GM23338 (cell line): Measurements from ENCODE around the gene CELF2. TPM values are rescaled to one million over a fixed set of nuclear protein-coding genes. Genes with fewer than 3 reads are reported as not detected.

Source experiments
- ATAC-seq: fragments of 200-7000 bp; cut with Tn5 transposase; 3 replicates; pipeline ENCODE4 v1.9.1; 2020
- DNase-seq: peaks from one replicate; pipeline ENCODE4 v3.0.0-alpha.2; 2015; ENCODE audit warnings: low spot score
- H2AFZ ChIP-seq: fragments of 200-600 bp; sonication (generic); 2 replicates; pipeline ENCODE4 v1.8.0; 2016; ENCODE audit warnings: antibody characterized with exemption, mild to moderate bottlenecking, moderate library complexity
- H3F3A ChIP-seq: fragments of 200-600 bp; sonication (generic); replicated peaks from 2 replicates; pipeline ENCODE4 v1.8.0; 2017; ENCODE audit warnings: antibody characterized with exemption, mixed run types, low read depth
- H3K27ac ChIP-seq: fragments of 200-600 bp; sonication (generic); 2 replicates; pipeline ENCODE4 v1.6.1; 2016; ENCODE audit warnings: low read depth
- H3K27me3 ChIP-seq: fragments of 200-600 bp; sonication (generic); 2 replicates; pipeline ENCODE4 v1.8.0; 2016; ENCODE audit warnings: mild to moderate bottlenecking, mixed run types, moderate library complexity; ENCODE audit not compliant: insufficient read depth
- H3K36me3 ChIP-seq: fragments of 200-600 bp; sonication (generic); 2 replicates; pipeline ENCODE4 v1.8.0; 2016; ENCODE audit warnings: mild to moderate bottlenecking; ENCODE audit not compliant: insufficient read depth
- H3K4me1 ChIP-seq: fragments of 200-600 bp; sonication (generic); 2 replicates; pipeline ENCODE4 v1.8.0; 2016; ENCODE audit warnings: mild to moderate bottlenecking, moderate library complexity; ENCODE audit not compliant: insufficient read depth
- H3K4me2 ChIP-seq: fragments of 200-600 bp; sonication (generic); 2 replicates; pipeline ENCODE4 v1.7.1; 2017; ENCODE audit warnings: mixed run types
- H3K4me3 ChIP-seq: fragments of 200-600 bp; sonication (generic); 2 replicates; pipeline ENCODE4 v1.6.1; 2016; ENCODE audit warnings: mixed run types
- H3K79me2 ChIP-seq: fragments of 200-600 bp; sonication (generic); replicated peaks from 2 replicates; pipeline ENCODE4 v1.8.0; 2017; ENCODE audit warnings: mild to moderate bottlenecking; ENCODE audit not compliant: insufficient read depth
- H3K9me2 ChIP-seq: fragments of 200-600 bp; sonication (generic); 2 replicates; pipeline ENCODE4 v1.8.0; 2017; ENCODE audit not compliant: insufficient read depth
- H4K20me1 ChIP-seq: fragments of 200-600 bp; sonication (generic); replicated peaks from 2 replicates; pipeline ENCODE4 v1.8.0; 2017; ENCODE audit warnings: mild to moderate bottlenecking; ENCODE audit not compliant: insufficient read depth
- H3K27ac Mint-ChIP-seq: 2 replicates; pipeline ENCODE4 v1.8.0; 2020; ENCODE audit warnings: inconsistent platforms, mild to moderate bottlenecking, moderate library complexity, mixed read lengths
- H3K27me3 Mint-ChIP-seq: 3 replicates; pipeline ENCODE4 v1.8.0; 2022; ENCODE audit warnings: low read depth, mild to moderate bottlenecking, moderate library complexity, mixed read lengths, inconsistent platforms; ENCODE audit not compliant: insufficient read depth, poor library complexity
- H3K36me3 Mint-ChIP-seq: 3 replicates; pipeline ENCODE4 v1.8.0; 2021; ENCODE audit warnings: low read depth, mild to moderate bottlenecking, inconsistent platforms, moderate library complexity, mixed read lengths
- H3K4me1 Mint-ChIP-seq: 3 replicates; pipeline ENCODE4 v1.8.0; 2020; ENCODE audit warnings: mild to moderate bottlenecking, inconsistent platforms, mixed read lengths
- H3K4me3 Mint-ChIP-seq: 3 replicates; pipeline ENCODE4 v1.8.0; 2021; ENCODE audit warnings: moderate library complexity, mild to moderate bottlenecking, inconsistent platforms, mixed read lengths
- H3K9me3 Mint-ChIP-seq: 3 replicates; pipeline ENCODE4 v1.8.0; 2020; ENCODE audit warnings: moderate library complexity, mild to moderate bottlenecking, inconsistent platforms, mixed read lengths
- CREB1 ChIP-seq: fragments of 250-450 bp; sonication (Bioruptor Pico); IDR thresholded peaks from 2 replicates; pipeline ENCODE4 v1.5.0; 2020; ENCODE audit warnings: low read depth, mild to moderate bottlenecking, moderate library complexity
- EZH2 ChIP-seq: fragments of 200-600 bp; sonication (generic); IDR thresholded peaks from one replicate; pipeline ENCODE4 v1.8.0; 2017; ENCODE audit warnings: antibody characterized with exemption, mild to moderate bottlenecking, low read depth; ENCODE audit not compliant: unreplicated experiment
- EZH2phosphoT487 ChIP-seq: fragments of 200-600 bp; sonication (generic); IDR thresholded peaks from one replicate; pipeline ENCODE4 v1.8.1; 2018; ENCODE audit warnings: antibody characterized with exemption; ENCODE audit not compliant: unreplicated experiment
- JUNB ChIP-seq: IDR thresholded peaks from one replicate; pipeline ENCODE4 v1.6.1; 2016; ENCODE audit warnings: antibody characterized with exemption; ENCODE audit not compliant: unreplicated experiment
- NANOG ChIP-seq: IDR thresholded peaks from 2 replicates; pipeline ENCODE4 v1.6.1; 2016; ENCODE audit warnings: antibody characterized with exemption, borderline replicate concordance
- POLR2AphosphoS5 ChIP-seq: IDR thresholded peaks from 2 replicates; pipeline ENCODE4 v1.6.1; 2016; ENCODE audit warnings: antibody characterized with exemption, low read depth
- STAT1 ChIP-seq: IDR thresholded peaks from one replicate; pipeline ENCODE4 v1.6.1; 2016; ENCODE audit warnings: antibody characterized with exemption; ENCODE audit not compliant: unreplicated experiment
- ZNF114 ChIP-seq: fragments of 250-450 bp; sonication (Bioruptor Pico); IDR thresholded peaks from 2 replicates; pipeline ENCODE4 v1.5.0; 2020; ENCODE audit warnings: mild to moderate bottlenecking, moderate library complexity
- ZNF331 ChIP-seq: fragments of 250-450 bp; sonication (Bioruptor Pico); IDR thresholded peaks from 2 replicates; pipeline ENCODE4 v1.5.0; 2020; ENCODE audit warnings: low read depth, mild to moderate bottlenecking, moderate library complexity
- polyA plus RNA-seq: library from polyadenylated mRNA; unstranded; fragments of >200 nt; fragmentation: Nextera tagmentation; extraction: Ambion mirVana; gene quantifications from 2 replicates; pipeline ENCODE4 v1.2.1, GENCODE V29; 2016
- total RNA-seq: library from RNA; depleted of rRNA; stranded (reverse); fragments of >200 nt; shearing (Covaris generic); gene quantifications from 2 replicates; pipeline ENCODE4 v1.2.3, GENCODE V29; 2014
- TF ChIP-seq, protein P1 (sequence below): IDR thresholded peaks from 2 replicates; pipeline ENCODE4 v1.6.1; 2016; ENCODE audit warnings: antibody characterized with exemption
- TF ChIP-seq, protein P2 (sequence below): IDR thresholded peaks from one replicate; pipeline ENCODE4 v1.6.1; 2018; ENCODE audit warnings: antibody characterized with exemption; ENCODE audit not compliant: unreplicated experiment
- TF ChIP-seq, protein P3 (sequence below), 2 experiments: fragments of 200-600 bp in 1 of 2; sonication (generic) in 1 of 2; conservative IDR thresholded peaks; 2 replicates each; pipeline versions ENCODE4 v1.5.1 to v1.6.1; 2016 to 2017; ENCODE audit warnings: antibody characterized with exemption in 2 of 2, low read depth in 2 of 2, mild to moderate bottlenecking in 2 of 2, moderate library complexity in 1 of 2
- TF ChIP-seq, protein P4 (sequence below): fragments of 250-450 bp; sonication (Bioruptor Pico); IDR thresholded peaks from 2 replicates; pipeline ENCODE4 v1.5.0; 2020; ENCODE audit warnings: mild to moderate bottlenecking, moderate library complexity

Gene CELF2
- total and polyA plus RNA-seq, 2 experiments from 2014 or later = 18.1 to 22.5 TPM

DNA sequence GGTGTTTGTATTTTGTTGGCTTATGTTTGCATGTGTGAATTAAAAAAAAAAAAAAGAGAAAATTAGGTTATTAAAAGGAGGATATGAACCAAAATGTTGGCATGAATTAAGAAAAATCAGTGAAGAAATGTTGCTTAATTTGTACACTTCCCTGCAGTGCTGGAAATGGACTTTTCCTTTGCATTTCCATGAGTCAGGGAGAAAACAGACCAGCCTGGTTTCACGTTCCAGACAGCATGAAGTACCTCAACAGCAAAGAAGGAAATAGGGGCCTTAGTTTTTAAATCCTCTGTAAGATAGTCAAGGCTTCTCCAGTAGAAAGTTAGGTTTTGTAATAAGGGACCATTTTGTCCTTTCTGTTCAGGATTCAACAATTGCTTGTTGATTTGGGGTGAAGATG is 159.7 kb downstream of the CELF2 start:
- H3K27ac ChIP-seq = no peak overlapping the region
- Mint-ChIP-seq H3K4me1 (peaks cover 4% of the 10 kb centered on the region; the same call in 2 of the 3 replicates), H3K9me3 (no peaks in the 10 kb centered on the region), H3K27ac (no peak overlapping the region), H3K27me3 (peaks cover 6% of the 10 kb centered on the region), H3K4me3 (no peak overlapping the region), H3K36me3 (no peaks in the 10 kb centered on the region)
- H2AFZ ChIP-seq = no peak overlapping the region
- no peaks in the 10 kb centered on the region for H3K27me3 ChIP-seq
- H3K9me2 ChIP-seq = no peaks in the 10 kb centered on the region; the same call in 1 of the 2 replicates
- TF ChIP-seq ZNF114 (CRISPR knock-in tag) (no peak), STAT1 (no peak), CREB1 (no peak), POLR2AphosphoS5 (no peak), JUNB (no peak), NANOG (no peak), EZH2phosphoT487 (no peak), EZH2 (no peak), ZNF331 (CRISPR knock-in tag) (no peak)
- TF ChIP-seq, protein P1, sequence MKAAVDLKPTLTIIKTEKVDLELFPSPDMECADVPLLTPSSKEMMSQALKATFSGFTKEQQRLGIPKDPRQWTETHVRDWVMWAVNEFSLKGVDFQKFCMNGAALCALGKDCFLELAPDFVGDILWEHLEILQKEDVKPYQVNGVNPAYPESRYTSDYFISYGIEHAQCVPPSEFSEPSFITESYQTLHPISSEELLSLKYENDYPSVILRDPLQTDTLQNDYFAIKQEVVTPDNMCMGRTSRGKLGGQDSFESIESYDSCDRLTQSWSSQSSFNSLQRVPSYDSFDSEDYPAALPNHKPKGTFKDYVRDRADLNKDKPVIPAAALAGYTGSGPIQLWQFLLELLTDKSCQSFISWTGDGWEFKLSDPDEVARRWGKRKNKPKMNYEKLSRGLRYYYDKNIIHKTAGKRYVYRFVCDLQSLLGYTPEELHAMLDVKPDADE = no peak
- TF ChIP-seq, protein P2, sequence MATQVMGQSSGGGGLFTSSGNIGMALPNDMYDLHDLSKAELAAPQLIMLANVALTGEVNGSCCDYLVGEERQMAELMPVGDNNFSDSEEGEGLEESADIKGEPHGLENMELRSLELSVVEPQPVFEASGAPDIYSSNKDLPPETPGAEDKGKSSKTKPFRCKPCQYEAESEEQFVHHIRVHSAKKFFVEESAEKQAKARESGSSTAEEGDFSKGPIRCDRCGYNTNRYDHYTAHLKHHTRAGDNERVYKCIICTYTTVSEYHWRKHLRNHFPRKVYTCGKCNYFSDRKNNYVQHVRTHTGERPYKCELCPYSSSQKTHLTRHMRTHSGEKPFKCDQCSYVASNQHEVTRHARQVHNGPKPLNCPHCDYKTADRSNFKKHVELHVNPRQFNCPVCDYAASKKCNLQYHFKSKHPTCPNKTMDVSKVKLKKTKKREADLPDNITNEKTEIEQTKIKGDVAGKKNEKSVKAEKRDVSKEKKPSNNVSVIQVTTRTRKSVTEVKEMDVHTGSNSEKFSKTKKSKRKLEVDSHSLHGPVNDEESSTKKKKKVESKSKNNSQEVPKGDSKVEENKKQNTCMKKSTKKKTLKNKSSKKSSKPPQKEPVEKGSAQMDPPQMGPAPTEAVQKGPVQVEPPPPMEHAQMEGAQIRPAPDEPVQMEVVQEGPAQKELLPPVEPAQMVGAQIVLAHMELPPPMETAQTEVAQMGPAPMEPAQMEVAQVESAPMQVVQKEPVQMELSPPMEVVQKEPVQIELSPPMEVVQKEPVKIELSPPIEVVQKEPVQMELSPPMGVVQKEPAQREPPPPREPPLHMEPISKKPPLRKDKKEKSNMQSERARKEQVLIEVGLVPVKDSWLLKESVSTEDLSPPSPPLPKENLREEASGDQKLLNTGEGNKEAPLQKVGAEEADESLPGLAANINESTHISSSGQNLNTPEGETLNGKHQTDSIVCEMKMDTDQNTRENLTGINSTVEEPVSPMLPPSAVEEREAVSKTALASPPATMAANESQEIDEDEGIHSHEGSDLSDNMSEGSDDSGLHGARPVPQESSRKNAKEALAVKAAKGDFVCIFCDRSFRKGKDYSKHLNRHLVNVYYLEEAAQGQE = no peak
- TF ChIP-seq, protein P3, sequence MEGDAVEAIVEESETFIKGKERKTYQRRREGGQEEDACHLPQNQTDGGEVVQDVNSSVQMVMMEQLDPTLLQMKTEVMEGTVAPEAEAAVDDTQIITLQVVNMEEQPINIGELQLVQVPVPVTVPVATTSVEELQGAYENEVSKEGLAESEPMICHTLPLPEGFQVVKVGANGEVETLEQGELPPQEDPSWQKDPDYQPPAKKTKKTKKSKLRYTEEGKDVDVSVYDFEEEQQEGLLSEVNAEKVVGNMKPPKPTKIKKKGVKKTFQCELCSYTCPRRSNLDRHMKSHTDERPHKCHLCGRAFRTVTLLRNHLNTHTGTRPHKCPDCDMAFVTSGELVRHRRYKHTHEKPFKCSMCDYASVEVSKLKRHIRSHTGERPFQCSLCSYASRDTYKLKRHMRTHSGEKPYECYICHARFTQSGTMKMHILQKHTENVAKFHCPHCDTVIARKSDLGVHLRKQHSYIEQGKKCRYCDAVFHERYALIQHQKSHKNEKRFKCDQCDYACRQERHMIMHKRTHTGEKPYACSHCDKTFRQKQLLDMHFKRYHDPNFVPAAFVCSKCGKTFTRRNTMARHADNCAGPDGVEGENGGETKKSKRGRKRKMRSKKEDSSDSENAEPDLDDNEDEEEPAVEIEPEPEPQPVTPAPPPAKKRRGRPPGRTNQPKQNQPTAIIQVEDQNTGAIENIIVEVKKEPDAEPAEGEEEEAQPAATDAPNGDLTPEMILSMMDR (conservative IDR thresholded peaks at IDR 0.05; ENCODE audit: low read depth in 2 of 2) = no peak
- TF ChIP-seq, protein P4, sequence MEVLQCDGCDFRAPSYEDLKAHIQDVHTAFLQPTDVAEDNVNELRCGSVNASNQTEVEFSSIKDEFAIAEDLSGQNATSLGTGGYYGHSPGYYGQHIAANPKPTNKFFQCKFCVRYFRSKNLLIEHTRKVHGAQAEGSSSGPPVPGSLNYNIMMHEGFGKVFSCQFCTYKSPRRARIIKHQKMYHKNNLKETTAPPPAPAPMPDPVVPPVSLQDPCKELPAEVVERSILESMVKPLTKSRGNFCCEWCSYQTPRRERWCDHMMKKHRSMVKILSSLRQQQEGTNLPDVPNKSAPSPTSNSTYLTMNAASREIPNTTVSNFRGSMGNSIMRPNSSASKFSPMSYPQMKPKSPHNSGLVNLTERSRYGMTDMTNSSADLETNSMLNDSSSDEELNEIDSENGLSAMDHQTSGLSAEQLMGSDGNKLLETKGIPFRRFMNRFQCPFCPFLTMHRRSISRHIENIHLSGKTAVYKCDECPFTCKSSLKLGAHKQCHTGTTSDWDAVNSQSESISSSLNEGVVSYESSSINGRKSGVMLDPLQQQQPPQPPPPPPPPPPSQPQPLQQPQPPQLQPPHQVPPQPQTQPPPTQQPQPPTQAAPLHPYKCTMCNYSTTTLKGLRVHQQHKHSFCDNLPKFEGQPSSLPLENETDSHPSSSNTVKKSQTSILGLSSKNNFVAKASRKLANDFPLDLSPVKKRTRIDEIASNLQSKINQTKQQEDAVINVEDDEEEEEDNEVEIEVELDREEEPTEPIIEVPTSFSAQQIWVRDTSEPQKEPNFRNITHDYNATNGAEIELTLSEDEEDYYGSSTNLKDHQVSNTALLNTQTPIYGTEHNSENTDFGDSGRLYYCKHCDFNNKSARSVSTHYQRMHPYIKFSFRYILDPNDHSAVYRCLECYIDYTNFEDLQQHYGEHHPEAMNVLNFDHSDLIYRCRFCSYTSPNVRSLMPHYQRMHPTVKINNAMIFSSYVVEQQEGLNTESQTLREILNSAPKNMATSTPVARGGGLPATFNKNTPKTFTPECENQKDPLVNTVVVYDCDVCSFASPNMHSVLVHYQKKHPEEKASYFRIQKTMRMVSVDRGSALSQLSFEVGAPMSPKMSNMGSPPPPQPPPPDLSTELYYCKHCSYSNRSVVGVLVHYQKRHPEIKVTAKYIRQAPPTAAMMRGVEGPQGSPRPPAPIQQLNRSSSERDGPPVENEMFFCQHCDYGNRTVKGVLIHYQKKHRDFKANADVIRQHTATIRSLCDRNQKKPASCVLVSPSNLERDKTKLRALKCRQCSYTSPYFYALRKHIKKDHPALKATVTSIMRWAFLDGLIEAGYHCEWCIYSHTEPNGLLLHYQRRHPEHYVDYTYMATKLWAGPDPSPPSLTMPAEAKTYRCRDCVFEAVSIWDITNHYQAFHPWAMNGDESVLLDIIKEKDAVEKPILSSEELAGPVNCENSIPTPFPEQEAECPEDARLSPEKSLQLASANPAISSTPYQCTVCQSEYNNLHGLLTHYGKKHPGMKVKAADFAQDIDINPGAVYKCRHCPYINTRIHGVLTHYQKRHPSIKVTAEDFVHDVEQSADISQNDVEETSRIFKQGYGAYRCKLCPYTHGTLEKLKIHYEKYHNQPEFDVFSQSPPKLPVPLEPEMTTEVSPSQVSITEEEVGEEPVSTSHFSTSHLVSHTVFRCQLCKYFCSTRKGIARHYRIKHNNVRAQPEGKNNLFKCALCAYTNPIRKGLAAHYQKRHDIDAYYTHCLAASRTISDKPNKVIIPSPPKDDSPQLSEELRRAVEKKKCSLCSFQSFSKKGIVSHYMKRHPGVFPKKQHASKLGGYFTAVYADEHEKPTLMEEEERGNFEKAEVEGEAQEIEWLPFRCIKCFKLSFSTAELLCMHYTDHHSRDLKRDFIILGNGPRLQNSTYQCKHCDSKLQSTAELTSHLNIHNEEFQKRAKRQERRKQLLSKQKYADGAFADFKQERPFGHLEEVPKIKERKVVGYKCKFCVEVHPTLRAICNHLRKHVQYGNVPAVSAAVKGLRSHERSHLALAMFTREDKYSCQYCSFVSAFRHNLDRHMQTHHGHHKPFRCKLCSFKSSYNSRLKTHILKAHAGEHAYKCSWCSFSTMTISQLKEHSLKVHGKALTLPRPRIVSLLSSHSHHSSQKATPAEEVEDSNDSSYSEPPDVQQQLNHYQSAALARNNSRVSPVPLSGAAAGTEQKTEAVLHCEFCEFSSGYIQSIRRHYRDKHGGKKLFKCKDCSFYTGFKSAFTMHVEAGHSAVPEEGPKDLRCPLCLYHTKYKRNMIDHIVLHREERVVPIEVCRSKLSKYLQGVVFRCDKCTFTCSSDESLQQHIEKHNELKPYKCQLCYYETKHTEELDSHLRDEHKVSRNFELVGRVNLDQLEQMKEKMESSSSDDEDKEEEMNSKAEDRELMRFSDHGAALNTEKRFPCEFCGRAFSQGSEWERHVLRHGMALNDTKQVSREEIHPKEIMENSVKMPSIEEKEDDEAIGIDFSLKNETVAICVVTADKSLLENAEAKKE (CRISPR knock-in tag) = no peak
- DNase-seq = no peak
- no peaks in the 10 kb centered on the region for H3F3A ChIP-seq
- H3K4me2 ChIP-seq = no peak overlapping the region
- ATAC-seq = no peak
- H3K36me3 ChIP-seq = 0 out of 2 replicates have a peak, but pooled peaks cover 3% of the 10 kb centered on the region
- no peaks in the 10 kb centered on the region; the same call in 1 of the 2 replicates for H3K4me1 ChIP-seq
- no peak overlapping the region for H3K4me3 ChIP-seq
- no peaks in the 10 kb centered on the region for H4K20me1 ChIP-seq
- H3K79me2 ChIP-seq = peaks cover 6% of the 10 kb centered on the region
